Measurements from ENCODE around the gene MYO3B.

- TF ChIP-seq EP300 (IDR thresholded peaks at IDR 0.05; ENCODE audit: borderline replicate concordance in 1 of 2, low read depth in 1 of 2, low read length in 1 of 2) (no peak), RAD21 (IDR thresholded peaks at IDR 0.05; ENCODE audit: low read length) (no peak), JUND (IDR thresholded peaks at IDR 0.05) (no peak), CTCF (IDR thresholded peaks at IDR 0.05) (no peak), NFIC (IDR thresholded peaks at IDR 0.05; ENCODE audit: borderline replicate concordance) (no peak)
These were observed 48.3 kb downstream of the MYO3B start for GRCh38 chr2:170226216-170226615.

All from SK-N-SH (cell line).